Measurements from ENCODE around the gene MAPK9. TPM values are rescaled to one million over a fixed set of nuclear protein-coding genes. Genes with fewer than 3 reads are reported as not detected.

The MAPK9 gene
- total RNA-seq, 1 experiment from 2014 or later: 38.6 TPM

DNA sequence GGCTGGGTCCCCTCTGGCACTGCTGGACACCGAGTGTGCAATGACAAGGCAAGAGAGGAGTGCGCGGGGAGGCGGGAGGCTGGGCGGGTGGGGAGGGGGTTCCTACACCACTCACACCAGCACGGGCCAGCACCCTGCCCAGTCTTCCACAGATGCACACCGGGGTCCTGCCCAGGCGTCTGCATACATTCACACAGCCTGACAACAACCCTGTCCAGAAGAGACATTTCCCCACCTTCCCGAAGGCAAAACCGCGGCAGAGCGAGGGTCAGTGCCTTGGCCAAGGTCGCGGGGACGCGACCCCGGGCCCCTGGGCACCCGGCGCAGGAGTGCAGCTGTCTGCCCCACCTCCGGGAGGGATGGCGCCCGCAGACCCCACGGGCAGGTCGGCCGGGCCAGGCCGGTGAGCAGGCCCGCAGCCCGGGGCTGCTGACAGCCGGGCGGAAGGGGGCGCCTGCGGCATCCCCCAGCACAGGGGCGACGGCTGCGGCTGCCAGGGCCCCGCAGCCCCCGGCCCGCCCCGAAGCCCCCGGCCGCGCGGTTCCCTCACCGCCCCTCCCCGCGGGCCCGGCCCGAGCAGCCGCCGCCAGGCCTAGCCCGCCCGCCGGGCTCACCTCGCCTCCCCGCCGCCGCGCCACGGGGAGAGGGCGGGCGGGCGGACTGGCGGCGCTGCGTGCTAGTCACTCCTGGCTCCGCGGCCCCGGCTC is 496 bp downstream of the MAPK9 start:
- peak overlapping the region; percentile 60 for H3K4me2 ChIP-seq (ENCODE audit: insufficient read depth, insufficient read length, low read length)
- Mint-ChIP-seq H3K9me3 (peaks cover 0 to 4% of the 10 kb centered on the region in 2 experiments; a peak in 4 of 5 replicates), H3K4me1 (peaks cover 35 to 52% of the 10 kb centered on the region in 2 experiments), H3K4me3 (peak overlapping the region; percentile 85 to 89), H3K27ac (no peak overlapping the region), H3K36me3 (ENCODE audit: insufficient read depth in 1 of 3, low read depth in 3 of 3) (peaks cover 20 to 26% (median 23%) of the 10 kb centered on the region in 3 experiments), H3K27me3 (ENCODE audit: low read depth) (no peaks in the 10 kb centered on the region; the same call in 1 of the 2 replicates)
- no peak overlapping the region for H3K14ac ChIP-seq (ENCODE audit: insufficient read depth, low read length)
- H2BK20ac ChIP-seq (ENCODE audit: low read depth, low read length, poor library complexity, severe bottlenecking): no peak overlapping the region
- no CpG with 5 or more reads among the region's 68 CpGs for WGBS (ENCODE audit: extremely low coverage, insufficient read length, low lambda C conversion rate)
- H3K79me1 ChIP-seq (ENCODE audit: insufficient read depth, low read depth, low read length, poor library complexity, severe bottlenecking): peaks cover 4% of the 10 kb centered on the region
- no peak overlapping the region for H3K56ac ChIP-seq (ENCODE audit: insufficient read length, low read depth, low read length)
- H3K18ac ChIP-seq (ENCODE audit: insufficient read length, low read depth, low read length): no peak overlapping the region
- no peaks in the 10 kb centered on the region for H4K20me1 ChIP-seq (ENCODE audit: control insufficient read depth, insufficient read depth, insufficient read length)
- no peak overlapping the region for H2BK5ac ChIP-seq (ENCODE audit: insufficient read length, low read length)
- H3K27me3 ChIP-seq (ENCODE audit: insufficient read depth, low read length): no peaks in the 10 kb centered on the region
- no peak overlapping the region for H3K4ac ChIP-seq (ENCODE audit: low read depth, low read length)
- no peak overlapping the region for H3T11ph ChIP-seq (ENCODE audit: low read length)
- no peak overlapping the region for H2AK5ac ChIP-seq (ENCODE audit: insufficient read length, low read length)
- no peak overlapping the region for H4K5ac ChIP-seq (ENCODE audit: insufficient read length, low read depth, low read length)
- no peak overlapping the region for H3K23ac ChIP-seq (ENCODE audit: insufficient read length, low read depth, low read length)
- H3K23me2 ChIP-seq (ENCODE audit: insufficient read length, low read depth, low read length, poor library complexity, severe bottlenecking): peaks cover 2% of the 10 kb centered on the region
- H2AFZ ChIP-seq (ENCODE audit: low read length): no peak overlapping the region
- peak; percentile 36; the same call in 1 of the 3 replicates for TF ChIP-seq CTCF (conservative IDR thresholded peaks at IDR 0.05)
- H3K27ac ChIP-seq (ENCODE audit: insufficient read length, low read depth, low read length): no peak overlapping the region
- H3K79me2 ChIP-seq (ENCODE audit: insufficient read depth, low read length): peaks cover 12% of the 10 kb centered on the region; the same call in 1 of the 2 replicates
- no peak overlapping the region for H2BK15ac ChIP-seq (ENCODE audit: low read depth, low read length)
- no peak for DNase-seq
- H4K91ac ChIP-seq (ENCODE audit: insufficient read length, low read depth, low read length): no peak overlapping the region
- no peak overlapping the region for H4K8ac ChIP-seq (replicated peaks; ENCODE audit: insufficient read length, low read depth, low read length)
- H3K9ac ChIP-seq (ENCODE audit: extremely low read depth, insufficient read length, low read length): no peak overlapping the region
- no peaks in the 10 kb centered on the region for H3K9me3 ChIP-seq (ENCODE audit: control insufficient read depth, low read depth, low read length)
- H2BK12ac ChIP-seq (ENCODE audit: insufficient read length, low read depth, low read length): no peak overlapping the region
- H3K4me1 ChIP-seq (ENCODE audit: insufficient read depth, low read length): peaks cover 2% of the 10 kb centered on the region; the same call in 1 of the 2 replicates
- no peak overlapping the region for H2BK120ac ChIP-seq (ENCODE audit: low read depth, low read length, poor library complexity, severe bottlenecking)

All from H9 (cell line).